T-helper 17 cell (primary cell): Measurements from ENCODE around the gene FAM13C. TPM values are rescaled to one million over a fixed set of nuclear protein-coding genes. Genes with fewer than 3 reads are reported as not detected.

Source experiments
- ATAC-seq: fragments of 150-1000 bp; cut with Tn5 transposase; 2 replicates; pipeline ENCODE4 v1.10.0; 2021; ENCODE audit warnings: mild to moderate bottlenecking, moderate library complexity
- DNase-seq, 3 donors: peaks; one replicate each; pipeline versions ENCODE4 v3.0.0 to v3.0.0-alpha.2; 2020 to 2021
- H3K9me3 ChIP-seq: one replicate; pipeline ENCODE4 v1.7.0; 2013; ENCODE audit warnings: low read length, mild to moderate bottlenecking; ENCODE audit not compliant: control insufficient read depth, poor library complexity, severe bottlenecking
- H3K27ac Mint-ChIP-seq: one replicate; pipeline ENCODE4 v1.8.0; 2022; ENCODE audit warnings: mild to moderate bottlenecking, moderate library complexity, mixed read lengths
- H3K27me3 Mint-ChIP-seq: one replicate; pipeline ENCODE4 v1.8.0; 2022; ENCODE audit warnings: mixed read lengths
- H3K36me3 Mint-ChIP-seq: one replicate; pipeline ENCODE4 v1.8.0; 2022; ENCODE audit warnings: low read depth, mixed read lengths
- H3K4me1 Mint-ChIP-seq: one replicate; pipeline ENCODE4 v1.8.0; 2022; ENCODE audit warnings: mild to moderate bottlenecking, mixed read lengths
- H3K4me3 Mint-ChIP-seq: one replicate; pipeline ENCODE4 v1.8.0; 2022; ENCODE audit warnings: mild to moderate bottlenecking, moderate library complexity, mixed read lengths
- total RNA-seq, 4 donors: library from RNA in 2 of 4; stranded (reverse) in 2 of 4; gene quantifications; one replicate each; pipeline ENCODE4 v1.2.3 and lab custom pipeline; 2022 to 2026

Gene FAM13C
- total RNA-seq, 2 donors from 2014 or later: not detected

- no peak for DNase-seq
- Mint-ChIP-seq H3K4me1 (no peaks in the 10 kb centered on the region), H3K4me3 (no peak overlapping the region), H3K36me3 (no peaks in the 10 kb centered on the region), H3K27ac (no peak overlapping the region), H3K27me3 (peaks cover 6% of the 10 kb centered on the region)
- no peak for ATAC-seq
- no peaks in the 10 kb centered on the region for H3K9me3 ChIP-seq
Observed at GRCh38 chr10:59222788-59223187, 139.6 kb downstream of the FAM13C start.

GRCh38 chr10:59216178-59216869 is 146.0 kb downstream of the FAM13C start:
- H3K4me1 Mint-ChIP-seq: peaks cover 2% of the 10 kb centered on the region
- no peaks in the 10 kb centered on the region for H3K27me3 Mint-ChIP-seq
- H3K36me3 Mint-ChIP-seq: no peaks in the 10 kb centered on the region
- DNase-seq (no peak), ATAC-seq (no peak)
- H3K9me3 ChIP-seq: no peaks in the 10 kb centered on the region
- H3K27ac Mint-ChIP-seq: no peak overlapping the region
- H3K4me3 Mint-ChIP-seq: no peak overlapping the region

GRCh38 chr10:59214160-59214559 is 148.2 kb downstream of the FAM13C start:
- no peak for DNase-seq
- Mint-ChIP-seq H3K27me3 (no peaks in the 10 kb centered on the region), H3K36me3 (no peaks in the 10 kb centered on the region), H3K4me1 (peaks cover 2% of the 10 kb centered on the region), H3K27ac (no peak overlapping the region), H3K4me3 (no peak overlapping the region)
- no peaks in the 10 kb centered on the region for H3K9me3 ChIP-seq
- ATAC-seq: no peak

- no peaks in the 10 kb centered on the region for H3K9me3 ChIP-seq
- no peak for ATAC-seq
- H3K27ac Mint-ChIP-seq: no peak overlapping the region
- H3K4me3 Mint-ChIP-seq: no peak overlapping the region
- H3K36me3 Mint-ChIP-seq: no peaks in the 10 kb centered on the region
- H3K27me3 Mint-ChIP-seq: no peaks in the 10 kb centered on the region
- peaks cover 2% of the 10 kb centered on the region for H3K4me1 Mint-ChIP-seq
- no peak for DNase-seq
Observed at GRCh38 chr10:59212301-59212798, 150.0 kb downstream of the FAM13C start.

GRCh38 chr10:59206204-59206720 is 156.1 kb downstream of the FAM13C start:
- Mint-ChIP-seq H3K27ac (no peak overlapping the region), H3K27me3 (no peaks in the 10 kb centered on the region), H3K36me3 (no peaks in the 10 kb centered on the region), H3K4me1 (no peaks in the 10 kb centered on the region), H3K4me3 (no peak overlapping the region)
- ATAC-seq (no peak), DNase-seq (no peak)
- no peaks in the 10 kb centered on the region for H3K9me3 ChIP-seq

Other genes with a start within 250 kb of the FAM13C start
- not detected for gene PHYHIPL, start 185.9 kb downstream of the FAM13C start, total RNA-seq